ENCODE data around the gene DSTYK. TPM values are rescaled to one million over a fixed set of nuclear protein-coding genes. Genes with fewer than 3 reads are reported as not detected.

Gene DSTYK
- total RNA-seq, 4 donors from 2014 or later: 7.9 to 26.9 (median 14.4) TPM

DNA sequence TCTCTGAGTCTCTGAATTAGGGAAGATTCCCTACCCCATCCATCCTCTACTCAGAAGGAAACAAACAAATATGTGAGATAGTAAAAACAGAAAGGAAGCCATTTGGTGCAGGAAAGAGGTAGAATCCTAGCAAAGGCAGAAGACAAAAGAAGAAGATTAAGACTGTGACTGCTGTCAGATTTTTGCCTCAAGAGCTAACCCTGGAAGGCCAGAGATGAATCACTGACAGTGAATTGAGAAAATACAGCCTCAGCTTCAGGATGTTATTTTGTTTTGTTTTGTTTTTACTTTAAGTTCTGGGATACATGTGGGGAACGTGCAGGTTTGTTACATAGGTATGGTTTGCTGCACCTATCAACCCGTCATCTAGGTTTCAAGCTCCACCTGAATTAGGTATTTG, 31.7 kb downstream of the DSTYK start:
- intact Hi-C loops (cut with DNase I; ENCODE audit: low total_unique reads): no loop called here
- H3K4me3 ChIP-seq: no peak overlapping the region
- DNase-seq: no peak
- H3K27me3 ChIP-seq: no peaks in the 10 kb centered on the region
- H3K4me1 ChIP-seq: peaks cover 0 to 9% of the 10 kb centered on the region in 2 donors
- TF ChIP-seq POLR2A (IDR thresholded peaks at IDR 0.05): no peak
- TF ChIP-seq, protein P1, sequence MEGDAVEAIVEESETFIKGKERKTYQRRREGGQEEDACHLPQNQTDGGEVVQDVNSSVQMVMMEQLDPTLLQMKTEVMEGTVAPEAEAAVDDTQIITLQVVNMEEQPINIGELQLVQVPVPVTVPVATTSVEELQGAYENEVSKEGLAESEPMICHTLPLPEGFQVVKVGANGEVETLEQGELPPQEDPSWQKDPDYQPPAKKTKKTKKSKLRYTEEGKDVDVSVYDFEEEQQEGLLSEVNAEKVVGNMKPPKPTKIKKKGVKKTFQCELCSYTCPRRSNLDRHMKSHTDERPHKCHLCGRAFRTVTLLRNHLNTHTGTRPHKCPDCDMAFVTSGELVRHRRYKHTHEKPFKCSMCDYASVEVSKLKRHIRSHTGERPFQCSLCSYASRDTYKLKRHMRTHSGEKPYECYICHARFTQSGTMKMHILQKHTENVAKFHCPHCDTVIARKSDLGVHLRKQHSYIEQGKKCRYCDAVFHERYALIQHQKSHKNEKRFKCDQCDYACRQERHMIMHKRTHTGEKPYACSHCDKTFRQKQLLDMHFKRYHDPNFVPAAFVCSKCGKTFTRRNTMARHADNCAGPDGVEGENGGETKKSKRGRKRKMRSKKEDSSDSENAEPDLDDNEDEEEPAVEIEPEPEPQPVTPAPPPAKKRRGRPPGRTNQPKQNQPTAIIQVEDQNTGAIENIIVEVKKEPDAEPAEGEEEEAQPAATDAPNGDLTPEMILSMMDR (IDR thresholded peaks at IDR 0.05): no peak
- no peaks in the 10 kb centered on the region for H3K36me3 ChIP-seq
- H3K27ac ChIP-seq: peak overlapping the region; percentile 63 to 79
- no peaks in the 10 kb centered on the region for H3K9me3 ChIP-seq

DNA sequence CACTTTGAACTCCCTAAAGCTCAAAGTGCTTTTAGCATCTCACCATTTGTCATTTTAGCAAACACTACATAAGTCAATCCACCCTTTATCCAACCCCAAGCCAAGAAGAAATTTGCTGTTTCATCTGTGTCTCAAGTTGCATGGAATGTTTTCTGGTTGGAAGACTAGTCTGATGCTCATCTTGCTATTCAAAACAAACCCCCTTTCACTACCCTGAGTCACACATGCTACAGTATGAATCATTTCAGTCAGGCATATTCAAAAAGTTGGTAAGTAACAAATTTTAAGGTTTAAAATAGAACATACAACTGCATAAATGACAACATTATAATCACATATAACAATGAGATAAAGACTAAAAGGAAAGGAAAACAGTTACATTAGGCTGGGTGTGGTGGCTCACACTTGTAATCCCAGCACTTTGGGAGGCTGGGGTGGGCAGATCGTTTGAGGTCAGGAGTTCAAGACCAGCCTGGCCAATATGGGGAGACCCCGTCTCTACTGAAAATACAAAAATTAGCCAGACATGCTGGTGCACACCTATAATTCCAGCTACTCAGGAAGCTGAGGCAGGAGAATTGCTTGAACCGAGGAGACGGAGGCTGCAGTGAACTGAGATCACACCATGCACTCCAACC, 38.7 kb downstream of the DSTYK start:
- no peaks in the 10 kb centered on the region for H3K4me1 ChIP-seq
- intact Hi-C loops (cut with DNase I; ENCODE audit: low total_unique reads): no loop called here
- no peak overlapping the region for H3K4me3 ChIP-seq
- H3K27me3 ChIP-seq: no peaks in the 10 kb centered on the region
- H3K9me3 ChIP-seq: no peaks in the 10 kb centered on the region
- no peaks in the 10 kb centered on the region for H3K36me3 ChIP-seq
- H3K27ac ChIP-seq: peak overlapping the region; percentile 42 to 50
- TF ChIP-seq POLR2A (IDR thresholded peaks at IDR 0.05): no peak
- TF ChIP-seq, protein P1 (IDR thresholded peaks at IDR 0.05): no peak
- no peak for DNase-seq

DNA sequence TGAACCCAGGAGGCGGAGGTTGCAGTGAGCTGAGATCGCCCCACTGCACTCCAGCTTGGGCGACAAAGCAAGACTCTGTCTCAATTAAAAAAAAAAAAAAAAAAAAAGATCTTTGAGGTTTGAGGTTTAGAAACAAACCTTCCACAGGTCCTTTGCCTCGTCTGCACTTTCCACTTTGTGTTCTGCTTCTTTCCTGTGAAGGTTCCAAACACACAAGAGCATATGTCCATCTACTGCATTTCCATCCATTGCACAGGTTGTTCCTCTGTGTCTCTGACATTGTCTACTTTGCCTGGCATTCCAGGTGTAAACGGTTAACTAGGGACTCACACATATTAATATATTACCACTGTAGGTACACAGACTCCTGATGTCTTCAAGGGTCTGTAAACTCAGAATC, 40.1 kb downstream of the DSTYK start:
- no peaks in the 10 kb centered on the region for H3K9me3 ChIP-seq
- intact Hi-C loops (cut with DNase I; ENCODE audit: low total_unique reads): no loop called here
- H3K27me3 ChIP-seq: no peaks in the 10 kb centered on the region
- H3K4me3 ChIP-seq: no peak overlapping the region
- no peak overlapping the region for H3K27ac ChIP-seq
- H3K4me1 ChIP-seq: no peaks in the 10 kb centered on the region
- no peak for DNase-seq
- no peaks in the 10 kb centered on the region for H3K36me3 ChIP-seq
- no peak for TF ChIP-seq POLR2A (IDR thresholded peaks at IDR 0.05)

DNA sequence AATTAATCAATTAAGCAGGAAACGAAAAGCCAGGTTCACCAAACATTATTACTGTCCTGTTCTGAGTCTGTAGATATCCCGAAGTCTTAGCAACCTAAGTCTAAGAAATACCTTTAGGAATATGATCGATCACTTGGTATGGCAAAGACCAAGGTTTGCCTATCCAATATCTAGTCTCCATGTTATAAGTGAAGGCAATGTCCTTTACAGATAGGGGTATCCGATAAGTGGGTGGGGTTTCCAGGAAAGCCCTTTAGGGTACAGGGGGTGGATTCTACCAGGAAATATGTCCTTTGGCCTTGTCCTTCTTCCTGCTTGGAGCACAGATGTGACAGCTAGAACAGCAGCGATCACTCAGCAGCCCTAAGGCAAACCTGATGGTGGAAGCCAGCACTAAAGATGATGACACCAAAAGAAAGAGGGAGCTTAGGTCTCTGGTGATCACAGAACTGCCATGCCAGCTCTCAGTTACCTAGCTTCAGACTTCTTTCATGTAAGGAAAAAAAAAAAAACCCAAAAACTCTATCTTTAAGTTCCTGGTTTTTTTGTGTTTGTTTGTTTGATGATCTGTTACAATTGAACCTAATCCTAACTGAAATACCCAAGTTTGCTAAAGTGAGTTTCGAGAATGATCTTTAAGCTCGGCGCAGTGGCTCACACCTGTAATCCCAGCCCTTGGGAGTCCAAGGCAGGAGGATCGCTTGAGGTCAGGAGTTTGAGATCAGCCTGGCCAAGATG, 40.8 kb downstream of the DSTYK start:
- no peak for DNase-seq
- intact Hi-C loops (cut with DNase I; ENCODE audit: low total_unique reads): no loop called here
- no peaks in the 10 kb centered on the region for H3K36me3 ChIP-seq

DNA sequence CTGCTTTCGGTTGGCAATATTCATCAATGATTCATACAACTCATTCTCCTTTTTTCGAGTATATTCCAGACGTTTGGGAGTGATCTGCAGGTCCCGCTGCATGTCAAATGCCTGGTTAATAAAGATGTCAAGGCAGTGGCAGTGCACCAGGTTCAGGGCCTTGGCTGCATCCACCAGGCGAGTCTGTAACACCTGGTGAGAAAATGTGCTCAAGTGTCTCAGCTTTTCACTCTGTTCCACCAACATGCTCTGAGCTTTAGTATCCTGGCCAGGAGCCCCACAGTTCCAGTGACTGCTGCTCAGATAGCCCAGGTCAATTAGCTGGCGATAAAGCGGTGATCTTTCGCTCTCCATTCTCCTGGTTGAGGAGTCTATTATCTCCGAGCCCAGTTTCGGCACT, 42.3 kb downstream of the DSTYK start:
- intact Hi-C loops (cut with DNase I; ENCODE audit: low total_unique reads): no loop called here
- DNase-seq: no peak
- H3K4me1 ChIP-seq: no peaks in the 10 kb centered on the region
- H3K27me3 ChIP-seq: no peaks in the 10 kb centered on the region
- H3K4me3 ChIP-seq: no peak overlapping the region
- TF ChIP-seq, protein P1 (IDR thresholded peaks at IDR 0.05): no peak
- no peak for TF ChIP-seq POLR2A (IDR thresholded peaks at IDR 0.05)
- H3K36me3 ChIP-seq: no peaks in the 10 kb centered on the region
- H3K27ac ChIP-seq: no peak overlapping the region
- no peaks in the 10 kb centered on the region for H3K9me3 ChIP-seq

More for the DNA sequence above, 40.8 kb downstream of the DSTYK start:
- no peaks in the 10 kb centered on the region for H3K4me1 ChIP-seq
- H3K9me3 ChIP-seq: no peaks in the 10 kb centered on the region
- no peaks in the 10 kb centered on the region for H3K27me3 ChIP-seq
- TF ChIP-seq, protein P1 (IDR thresholded peaks at IDR 0.05): no peak
- TF ChIP-seq POLR2A (IDR thresholded peaks at IDR 0.05): no peak
- H3K4me3 ChIP-seq: no peak overlapping the region
- no peak overlapping the region for H3K27ac ChIP-seq

Data from uterus (tissue), 4 donors.